Umbilical cord (tissue), 2 donors: ENCODE measurements around the gene EHBP1L1. TPM values are rescaled to one million over a fixed set of nuclear protein-coding genes. Genes with fewer than 3 reads are reported as not detected.

Source experiments
- DNase-seq: peaks from one replicate; pipeline ENCODE4 v3.0.0-alpha.2; 2015; ENCODE audit warnings: low spot score
- total RNA-seq: library from RNA; depleted of rRNA; stranded (reverse); fragments of >200 nt; gene quantifications from one replicate; pipeline ENCODE4 v1.2.3, GENCODE V29; 2014; ENCODE audit warnings: low replicate concordance; ENCODE audit not compliant: insufficient read depth

Gene EHBP1L1
- total RNA-seq, result 91.0 TPM

DNA sequence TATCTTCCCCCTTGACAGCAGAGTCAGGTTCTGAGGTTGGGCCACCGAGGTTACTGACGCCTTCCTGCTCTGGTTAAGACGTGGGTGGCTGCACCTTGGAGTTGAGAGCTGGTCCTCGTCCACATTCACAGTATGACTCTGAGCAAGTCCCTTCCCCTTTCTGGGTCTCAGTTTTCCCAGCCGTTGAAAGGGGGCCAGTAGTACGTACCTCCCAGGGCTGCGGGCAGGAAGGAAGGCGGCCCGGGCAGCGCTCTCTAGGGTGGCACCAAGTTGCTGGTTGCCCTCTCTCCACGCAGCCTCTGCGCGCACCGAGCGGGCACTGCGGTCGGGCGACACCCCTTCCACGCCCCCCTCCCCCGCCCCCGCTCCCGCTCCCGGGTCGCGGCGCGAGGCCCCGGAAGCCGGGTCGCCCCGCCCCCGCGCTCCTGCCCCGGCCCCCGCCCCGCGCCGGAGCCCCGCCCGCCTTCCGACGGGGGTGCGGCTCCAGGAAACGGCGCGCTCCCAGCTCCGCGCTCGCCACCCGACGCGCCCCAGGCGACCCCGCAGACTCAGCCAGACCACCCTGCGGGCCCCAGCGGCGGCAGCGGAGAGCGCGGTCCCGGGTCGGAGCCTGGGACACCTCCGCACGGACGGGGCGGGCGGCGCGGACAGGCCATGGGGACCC lies at the start of gene EHBP1L1:
EHBP1L1 (plus strand) TSS at position 486 of the 664 bp plus-strand sequence. CDS start 250 bp downstream, outside the sequence.
- DNase-seq, result peak; percentile 75

DNA sequence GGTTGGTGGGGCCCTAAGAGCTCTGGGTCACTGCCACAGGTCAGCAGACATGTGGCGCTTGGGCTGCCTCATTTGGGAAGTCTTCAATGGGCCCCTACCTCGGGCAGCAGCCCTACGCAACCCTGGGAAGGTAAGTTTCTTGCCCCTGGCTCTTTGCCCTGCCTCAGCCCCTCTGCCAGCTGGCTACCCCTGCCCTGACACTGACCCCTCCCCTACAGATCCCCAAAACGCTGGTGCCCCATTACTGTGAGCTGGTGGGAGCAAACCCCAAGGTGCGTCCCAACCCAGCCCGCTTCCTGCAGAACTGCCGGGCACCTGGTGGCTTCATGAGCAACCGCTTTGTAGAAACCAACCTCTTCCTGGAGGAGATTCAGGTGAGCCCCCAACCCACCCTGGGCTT lies 49.1 kb upstream of the EHBP1L1 start:
- DNase-seq, result no peak

DNA sequence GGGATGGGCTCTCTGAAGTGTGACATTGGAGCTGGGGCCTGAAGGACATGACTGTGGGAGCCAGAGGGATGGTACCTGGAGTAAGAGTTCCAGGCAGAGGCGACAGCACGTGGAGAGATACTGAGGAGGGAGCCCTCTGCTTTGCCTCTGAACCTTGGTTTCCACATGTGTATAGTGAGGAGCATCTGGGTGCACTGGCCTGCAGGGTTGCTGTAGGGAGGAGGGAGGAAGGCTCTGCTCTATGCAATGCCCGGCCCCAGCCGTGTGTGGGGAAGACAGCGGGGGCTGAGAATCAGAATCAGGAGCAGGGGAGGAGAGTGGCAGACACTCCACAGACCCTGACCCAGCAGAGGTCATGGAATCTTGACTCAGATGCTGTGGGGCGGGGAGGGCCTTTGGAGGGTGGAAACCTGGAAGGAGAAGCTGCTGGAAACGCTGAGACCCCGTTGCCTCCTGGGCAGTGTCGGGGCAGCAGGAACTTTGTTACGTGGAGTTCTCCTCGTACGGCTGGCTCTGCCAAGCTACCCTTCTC lies 47.0 kb upstream of the EHBP1L1 start:
- DNase-seq, result no peak

DNA sequence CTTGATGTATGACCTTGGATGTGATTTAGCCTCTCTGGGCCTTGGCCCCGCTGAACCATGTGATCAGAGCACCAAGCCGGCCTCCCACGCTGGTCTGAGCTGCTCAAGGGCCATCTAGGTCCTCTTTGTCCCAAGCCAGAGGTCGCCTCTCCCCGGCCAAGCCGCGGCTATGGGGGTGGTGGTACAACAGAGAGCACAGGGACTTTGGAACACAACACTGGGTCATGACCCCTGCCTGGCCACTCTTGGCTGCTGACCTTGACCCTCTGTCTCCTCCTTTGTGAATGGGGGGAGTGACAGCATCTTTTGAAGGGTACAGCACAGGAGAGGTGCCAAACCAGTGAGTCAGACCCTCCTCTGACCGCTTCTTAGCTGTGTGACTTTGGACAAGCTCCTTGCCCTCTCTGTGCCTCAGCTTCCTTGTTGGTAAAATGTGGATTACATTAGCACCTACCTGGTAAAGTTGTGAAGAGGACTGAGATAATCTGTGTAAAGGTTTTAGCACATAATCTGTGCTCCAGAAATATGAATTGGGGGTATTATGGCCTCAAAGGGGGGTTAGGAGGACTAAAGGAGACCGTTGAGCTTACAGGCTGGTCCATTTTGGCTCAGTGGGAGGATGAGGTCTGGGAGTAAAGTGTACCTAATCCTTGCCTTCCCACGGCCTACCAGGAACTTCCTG lies 46.2 kb upstream of the EHBP1L1 start:
- DNase-seq, result no peak

DNA sequence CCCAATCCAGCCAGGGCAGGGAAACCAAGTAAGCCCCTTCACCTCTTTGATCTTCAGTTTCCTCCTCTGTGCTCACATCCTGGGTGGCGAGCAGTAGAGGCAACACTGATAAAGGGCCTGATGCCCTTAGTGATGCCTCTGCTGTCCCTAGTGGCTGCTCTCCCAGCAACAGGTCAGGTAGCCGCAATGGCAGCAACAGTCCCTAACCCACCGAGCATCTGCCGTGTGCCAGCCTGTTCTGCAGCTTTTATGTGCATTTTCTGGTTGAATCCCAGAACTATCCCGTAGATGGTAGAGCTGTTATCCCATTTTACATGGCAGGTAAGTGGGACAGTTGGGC lies 45.7 kb upstream of the EHBP1L1 start:
- no peak for DNase-seq

DNA sequence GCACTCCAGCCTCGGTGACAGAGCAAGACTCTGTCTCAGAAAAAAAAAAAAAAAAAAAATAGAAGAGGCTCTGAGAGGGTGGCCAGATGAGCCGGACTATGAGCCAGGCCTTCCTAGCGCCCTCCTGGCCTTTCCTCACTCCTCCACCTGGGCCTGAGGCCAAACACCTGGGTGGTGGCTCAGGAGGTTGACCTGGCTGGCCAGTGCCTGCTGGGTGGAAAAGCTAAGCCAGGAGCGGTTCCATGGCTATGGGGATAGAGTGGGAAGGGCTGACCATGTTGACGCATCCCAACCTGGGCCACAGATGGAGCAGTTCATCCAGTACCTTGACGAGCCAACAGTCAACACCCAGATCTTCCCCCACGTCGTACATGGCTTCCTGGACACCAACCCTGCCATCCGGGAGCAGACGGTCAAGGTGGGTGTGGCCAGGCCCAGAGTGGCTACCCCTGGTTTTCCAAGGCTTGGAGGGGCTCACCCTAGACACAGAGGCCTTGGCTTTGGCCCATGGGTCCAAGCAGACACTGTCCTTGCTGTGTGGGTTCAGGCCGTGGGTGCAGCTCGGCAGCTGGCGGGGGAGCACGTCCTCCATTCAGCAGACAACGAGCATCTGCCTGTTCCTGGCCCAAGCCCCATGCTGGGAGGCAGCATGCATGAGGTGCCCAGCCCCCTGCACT lies 43.3 kb upstream of the EHBP1L1 start:
- DNase-seq, result no peak

DNA sequence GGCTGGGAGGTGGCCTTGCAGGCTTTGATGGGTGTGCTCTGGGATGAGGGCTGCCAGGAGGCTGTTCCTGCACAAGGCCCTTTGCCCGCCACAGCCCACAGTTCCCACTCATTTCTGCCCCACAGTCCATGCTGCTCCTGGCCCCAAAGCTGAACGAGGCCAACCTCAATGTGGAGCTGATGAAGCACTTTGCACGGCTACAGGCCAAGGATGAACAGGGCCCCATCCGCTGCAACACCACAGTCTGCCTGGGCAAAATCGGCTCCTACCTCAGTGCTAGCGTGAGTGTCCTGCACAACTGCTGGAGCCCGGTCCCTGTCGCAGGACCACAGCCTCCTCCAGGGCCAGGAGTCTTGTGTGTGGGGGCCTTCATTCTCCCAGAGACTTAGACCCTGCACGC lies 40.8 kb upstream of the EHBP1L1 start:
- no peak for DNase-seq

DNA sequence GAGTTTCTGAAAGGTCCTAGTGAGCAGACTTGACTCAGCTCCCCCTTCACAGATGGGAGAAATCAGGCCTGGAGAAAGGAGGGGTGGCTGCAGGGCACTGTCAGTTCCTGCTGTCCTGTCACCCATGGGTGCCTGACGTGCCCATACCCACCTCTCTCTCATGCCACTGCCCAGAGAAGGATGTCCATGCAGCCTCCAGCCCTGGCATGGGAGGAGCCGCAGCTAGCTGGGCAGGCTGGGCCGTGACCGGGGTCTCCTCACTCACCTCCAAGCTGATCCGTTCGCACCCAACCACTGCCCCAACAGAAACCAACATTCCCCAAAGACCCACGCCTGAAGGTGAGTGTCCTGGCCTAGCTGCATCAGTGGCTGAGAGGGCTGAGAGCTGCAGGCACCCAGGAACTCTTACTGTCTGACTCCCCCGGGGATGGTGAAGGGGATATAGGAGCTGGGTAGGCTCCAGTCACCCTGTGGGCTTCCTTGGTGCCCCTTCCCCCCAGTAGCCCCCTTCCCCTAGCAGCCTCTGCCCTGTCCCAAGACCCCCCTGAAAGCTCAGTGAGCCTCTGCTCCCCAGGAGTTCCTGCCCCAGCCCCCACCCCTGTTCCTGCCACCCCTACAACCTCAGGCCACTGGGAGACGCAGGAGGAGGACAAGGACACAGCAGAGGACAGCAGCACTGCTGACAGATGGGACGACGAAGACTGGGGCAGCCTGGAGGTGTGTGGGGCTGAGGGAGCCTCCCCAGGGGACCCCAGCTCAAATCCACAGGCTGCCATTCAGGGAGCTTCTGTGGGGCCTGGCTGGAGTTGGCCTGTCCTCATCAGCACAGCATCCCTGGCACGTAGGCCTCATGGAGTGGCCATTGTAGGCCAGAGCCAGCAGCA lies 39.2 kb upstream of the EHBP1L1 start:
- DNase-seq, result no peak

DNA sequence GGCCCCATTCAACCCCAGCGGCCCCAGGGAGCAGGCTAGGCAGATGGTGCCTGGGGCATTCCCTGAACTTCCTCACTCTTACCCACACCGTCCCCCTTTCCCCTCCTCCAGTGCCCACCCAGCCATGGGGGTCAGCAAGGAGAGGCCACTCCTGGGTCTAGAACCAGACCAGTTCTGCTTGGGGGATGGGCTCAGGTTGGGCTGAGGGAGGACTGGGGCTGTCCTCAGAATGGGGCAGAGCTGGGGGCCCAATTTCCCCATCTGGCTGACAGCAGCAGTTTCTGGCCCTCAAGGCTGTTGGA lies 38.6 kb upstream of the EHBP1L1 start:
- no peak for DNase-seq

DNA sequence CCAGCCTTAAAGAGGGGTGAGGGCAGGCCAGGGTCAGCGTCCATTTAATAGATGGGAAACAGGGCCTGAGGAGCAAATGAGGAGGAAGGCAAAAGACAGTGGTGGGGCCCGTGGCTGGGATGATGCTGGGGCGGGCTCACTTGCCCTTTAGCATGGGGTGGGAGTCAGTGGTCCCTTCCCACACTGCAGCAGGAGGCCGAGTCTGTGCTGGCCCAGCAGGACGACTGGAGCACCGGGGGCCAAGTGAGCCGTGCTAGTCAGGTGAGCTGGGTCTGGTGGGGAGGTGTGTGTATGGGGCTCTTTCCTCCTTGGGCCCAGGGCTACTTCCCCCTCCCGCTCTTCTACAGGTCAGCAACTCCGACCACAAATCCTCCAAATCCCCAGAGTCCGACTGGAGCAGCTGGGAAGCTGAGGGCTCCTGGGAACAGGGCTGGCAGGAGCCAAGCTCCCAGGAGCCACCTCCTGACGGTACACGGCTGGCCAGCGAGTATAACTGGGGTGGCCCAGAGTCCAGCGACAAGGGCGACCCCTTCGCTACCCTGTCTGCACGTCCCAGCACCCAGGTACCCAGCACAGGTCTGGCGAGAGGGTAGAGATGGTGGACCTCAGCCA lies 38.1 kb upstream of the EHBP1L1 start:
- no peak for DNase-seq

DNA sequence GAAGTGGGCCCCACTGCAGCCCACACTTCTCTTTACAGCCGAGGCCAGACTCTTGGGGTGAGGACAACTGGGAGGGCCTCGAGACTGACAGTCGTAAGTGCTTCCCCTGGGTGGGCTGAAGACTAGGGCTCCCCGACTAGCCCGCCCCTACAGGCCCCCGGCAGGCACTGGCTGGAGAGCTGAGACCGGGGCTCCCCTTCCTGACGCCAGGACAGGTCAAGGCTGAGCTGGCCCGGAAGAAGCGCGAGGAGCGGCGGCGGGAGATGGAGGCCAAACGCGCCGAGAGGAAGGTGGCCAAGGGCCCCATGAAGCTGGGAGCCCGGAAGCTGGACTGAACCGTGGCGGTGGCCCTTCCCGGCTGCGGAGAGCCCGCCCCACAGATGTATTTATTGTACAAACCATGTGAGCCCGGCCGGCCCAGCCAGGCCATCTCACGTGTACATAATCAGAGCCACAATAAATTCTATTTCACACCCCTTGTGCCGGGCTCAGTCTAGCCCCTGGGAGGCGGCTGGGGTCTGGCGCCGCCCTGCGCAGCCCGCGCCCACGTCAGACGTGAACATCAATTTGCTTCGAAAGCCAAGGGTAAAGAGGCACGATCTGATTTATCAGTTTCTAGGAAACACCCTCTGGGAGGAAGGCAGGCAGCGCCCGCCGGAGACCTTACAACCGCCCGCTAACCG lies 37.5 kb upstream of the EHBP1L1 start:
- DNase-seq, result no peak

DNA sequence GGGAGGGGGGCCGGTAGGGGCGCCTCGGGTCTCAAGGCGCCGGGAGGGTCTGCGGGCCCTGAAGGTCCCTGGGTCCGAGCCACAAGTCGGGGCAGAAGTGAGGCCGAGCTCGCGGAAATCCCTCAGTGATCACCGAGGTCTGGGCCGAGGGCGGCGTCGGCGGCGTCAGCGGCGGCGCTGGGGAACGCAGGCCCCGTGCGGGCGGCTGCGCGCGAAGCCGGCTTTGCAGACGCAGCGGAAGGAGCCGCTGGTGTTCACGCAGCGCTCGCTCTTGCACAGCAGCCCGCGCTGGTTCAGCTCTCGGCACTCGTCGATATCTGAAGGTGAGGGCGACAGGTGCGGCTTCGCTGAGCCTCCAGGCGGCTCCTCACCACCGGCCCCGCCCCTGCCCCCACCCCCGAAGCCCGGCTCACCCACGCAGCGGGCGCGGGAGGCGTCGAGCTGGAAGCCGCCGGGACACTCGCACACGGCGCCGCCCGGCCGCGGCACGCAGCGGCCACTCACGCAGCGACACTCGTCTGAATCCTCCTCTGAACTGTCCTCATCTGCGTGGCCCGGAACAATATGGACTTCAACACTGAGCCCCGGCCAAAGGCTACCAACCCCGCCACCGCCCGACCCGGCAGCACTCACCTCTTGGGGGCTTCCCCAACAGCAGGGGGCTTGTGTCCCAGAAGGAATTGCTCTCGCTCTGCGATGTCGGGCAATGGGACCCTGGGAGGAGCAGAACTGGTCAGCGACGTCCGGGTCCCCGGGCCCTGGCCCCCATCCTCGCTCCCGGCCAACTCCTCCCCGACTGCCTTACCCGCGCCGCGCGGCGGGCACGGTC lies 36.7 kb upstream of the EHBP1L1 start:
- no peak for DNase-seq

DNA sequence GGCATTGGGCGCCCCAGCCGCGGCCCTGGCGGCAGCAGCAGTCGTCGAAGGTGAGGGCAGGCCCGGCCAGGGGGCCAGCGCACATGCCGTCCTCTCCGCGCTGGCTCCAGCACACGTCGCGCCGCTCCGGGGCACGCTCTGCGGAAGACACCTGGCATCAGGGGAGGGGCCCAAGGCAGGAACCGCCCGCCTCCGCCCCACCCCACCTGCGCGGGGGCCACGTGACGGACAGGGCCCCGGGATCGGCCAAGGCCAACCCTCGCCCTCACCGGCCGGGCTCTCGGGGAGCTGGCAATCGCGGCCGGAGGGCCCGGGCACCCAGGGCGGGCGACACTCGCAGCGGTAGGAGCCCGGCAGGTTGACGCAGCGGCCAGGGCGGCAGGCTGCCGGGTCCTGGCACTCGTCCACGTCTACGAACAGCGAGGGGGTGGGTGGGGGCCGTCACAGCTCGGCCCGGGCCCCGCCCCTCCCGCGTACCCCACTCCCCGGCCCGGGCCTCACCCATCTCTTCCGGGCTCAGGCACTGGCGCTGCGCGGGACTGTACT lies 36.0 kb upstream of the EHBP1L1 start:
- DNase-seq, result no peak

DNA sequence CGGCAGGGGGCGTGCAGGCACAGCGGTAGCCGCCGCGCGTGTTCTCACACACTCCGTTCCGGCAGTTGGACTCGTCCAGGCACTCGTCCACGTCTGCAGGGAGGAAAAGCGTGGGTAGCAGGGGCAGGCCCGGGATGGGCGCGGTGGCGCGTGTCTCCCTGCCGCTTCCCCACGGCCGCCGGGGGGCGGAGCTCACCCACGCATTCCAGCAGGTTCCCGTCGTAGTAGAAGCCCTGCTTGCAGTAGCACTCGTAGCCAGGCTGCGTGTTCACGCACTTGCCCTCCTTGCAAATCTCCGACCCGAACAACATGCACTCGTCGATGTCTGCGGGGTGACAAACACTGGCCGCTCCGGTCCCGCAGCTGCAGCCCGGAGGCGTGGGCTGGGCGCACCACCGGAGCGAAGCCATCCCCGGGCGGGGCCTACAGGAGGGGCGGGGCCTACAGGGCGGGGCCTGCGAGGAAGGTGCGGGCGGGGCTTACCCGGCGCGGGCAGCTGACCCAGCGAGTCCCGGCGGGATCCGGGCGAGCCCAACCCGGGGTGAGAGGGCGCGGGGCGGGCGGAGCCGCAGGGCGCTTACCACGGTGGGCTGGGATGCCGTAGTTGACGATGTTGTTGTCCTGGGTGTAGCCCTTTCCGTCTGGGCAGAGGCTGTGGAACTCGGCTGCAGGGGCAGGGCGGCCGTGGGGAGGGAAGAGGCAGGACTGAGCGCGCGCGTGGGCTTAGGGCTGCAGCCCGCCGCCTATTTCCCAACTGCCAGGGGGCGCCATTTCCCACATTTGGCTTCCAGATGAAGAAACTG lies 35.4 kb upstream of the EHBP1L1 start:
- DNase-seq, result peak; percentile 91

DNA sequence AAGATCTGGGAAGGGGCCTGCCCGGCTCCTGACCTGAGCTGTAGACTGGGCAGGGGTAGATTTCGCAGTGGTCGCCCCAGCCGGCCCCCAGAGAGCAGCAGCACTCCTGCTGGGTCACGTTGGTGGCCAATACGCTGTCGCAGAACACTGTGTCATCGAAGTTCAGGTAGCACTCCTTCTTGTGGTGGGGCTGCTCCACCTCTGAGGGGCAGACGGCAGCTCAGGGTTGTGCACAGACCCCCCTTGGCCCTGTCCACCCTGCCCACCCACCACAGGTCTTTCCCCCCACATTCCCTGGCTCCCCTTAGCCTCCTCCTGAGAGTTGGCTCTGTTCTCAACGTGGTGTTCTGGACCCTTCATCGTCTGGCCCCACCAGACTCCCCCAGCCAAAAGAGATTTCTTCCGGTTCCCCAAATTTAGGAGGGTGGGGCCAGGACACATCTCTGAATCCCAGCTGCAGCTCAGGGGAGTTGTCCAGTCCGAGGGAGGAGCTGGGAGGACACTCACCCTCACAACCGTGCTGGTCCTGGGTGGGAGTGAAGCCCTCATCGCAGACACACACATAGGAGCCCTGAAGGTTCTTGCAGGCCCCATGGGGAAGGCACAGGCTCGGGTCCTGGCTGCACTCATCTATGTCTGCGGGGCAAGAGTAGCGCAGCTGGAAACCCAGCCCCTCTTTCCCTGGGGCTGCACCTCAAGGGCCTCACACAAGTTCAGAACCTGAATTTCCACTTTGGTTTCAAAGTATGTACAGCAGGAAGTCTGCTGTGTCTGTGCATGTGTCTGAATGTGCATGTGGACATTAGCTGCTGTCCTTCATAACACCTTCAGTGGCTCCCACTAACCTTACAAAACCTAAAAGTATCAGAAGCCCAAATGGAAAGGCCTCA lies 34.5 kb upstream of the EHBP1L1 start:
- peak; percentile 56 for DNase-seq

DNA sequence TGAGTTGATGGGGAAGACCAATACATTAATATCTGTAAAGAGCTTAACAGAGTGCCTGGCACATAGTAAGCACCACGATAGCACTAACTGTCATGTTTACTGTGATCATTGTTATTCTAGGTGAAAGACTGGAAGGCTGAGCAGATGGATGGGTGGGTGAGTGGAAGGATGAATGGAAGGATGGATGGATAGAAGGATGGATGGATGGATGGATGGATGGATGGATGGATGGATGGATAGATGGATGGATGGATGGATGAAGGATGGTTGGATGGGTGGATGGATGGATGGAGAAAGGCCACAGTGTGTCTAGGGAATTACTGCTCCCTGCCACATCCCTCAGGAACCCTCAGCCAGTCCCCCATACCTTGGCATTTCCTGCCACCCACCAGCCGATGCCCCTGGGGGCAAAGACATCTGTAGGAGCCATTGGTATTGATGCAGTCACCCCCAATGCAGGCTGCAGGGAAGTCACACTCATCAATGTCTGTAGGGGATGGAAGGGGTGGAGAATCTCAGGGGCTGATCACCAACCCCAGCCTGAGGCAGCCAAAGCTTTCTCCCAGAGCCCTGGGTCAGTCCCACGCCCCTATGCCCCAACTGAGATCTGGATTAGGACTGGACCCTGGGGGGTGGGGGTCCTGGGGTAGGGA lies 33.0 kb upstream of the EHBP1L1 start:
- no peak for DNase-seq

DNA sequence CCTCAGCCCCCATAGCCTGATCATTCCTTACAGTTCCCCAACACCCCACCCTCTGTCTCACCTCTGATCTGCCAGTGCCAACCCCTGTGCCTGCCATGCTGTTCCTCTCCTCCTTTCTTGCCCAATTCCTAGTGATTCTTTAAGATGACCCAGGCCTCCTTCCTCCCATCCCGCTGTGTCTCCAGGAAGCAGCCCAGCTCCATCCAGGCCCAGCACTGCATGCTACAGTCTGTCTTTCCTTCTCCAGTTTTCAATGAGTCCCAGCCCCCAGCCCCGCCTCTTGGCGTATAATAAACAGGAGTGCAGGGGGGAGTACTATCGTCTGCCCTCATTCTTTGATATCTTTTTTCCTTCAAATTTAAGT lies 30.0 kb upstream of the EHBP1L1 start:
- DNase-seq, result no peak
